Right forelimb (tissue), 1 donor: ENCODE data around the gene IRX3.

Source experiments
- DNase-seq: peaks from one replicate; pipeline ENCODE4 v3.0.0-alpha.2; 2018

Gene IRX3

DNA sequence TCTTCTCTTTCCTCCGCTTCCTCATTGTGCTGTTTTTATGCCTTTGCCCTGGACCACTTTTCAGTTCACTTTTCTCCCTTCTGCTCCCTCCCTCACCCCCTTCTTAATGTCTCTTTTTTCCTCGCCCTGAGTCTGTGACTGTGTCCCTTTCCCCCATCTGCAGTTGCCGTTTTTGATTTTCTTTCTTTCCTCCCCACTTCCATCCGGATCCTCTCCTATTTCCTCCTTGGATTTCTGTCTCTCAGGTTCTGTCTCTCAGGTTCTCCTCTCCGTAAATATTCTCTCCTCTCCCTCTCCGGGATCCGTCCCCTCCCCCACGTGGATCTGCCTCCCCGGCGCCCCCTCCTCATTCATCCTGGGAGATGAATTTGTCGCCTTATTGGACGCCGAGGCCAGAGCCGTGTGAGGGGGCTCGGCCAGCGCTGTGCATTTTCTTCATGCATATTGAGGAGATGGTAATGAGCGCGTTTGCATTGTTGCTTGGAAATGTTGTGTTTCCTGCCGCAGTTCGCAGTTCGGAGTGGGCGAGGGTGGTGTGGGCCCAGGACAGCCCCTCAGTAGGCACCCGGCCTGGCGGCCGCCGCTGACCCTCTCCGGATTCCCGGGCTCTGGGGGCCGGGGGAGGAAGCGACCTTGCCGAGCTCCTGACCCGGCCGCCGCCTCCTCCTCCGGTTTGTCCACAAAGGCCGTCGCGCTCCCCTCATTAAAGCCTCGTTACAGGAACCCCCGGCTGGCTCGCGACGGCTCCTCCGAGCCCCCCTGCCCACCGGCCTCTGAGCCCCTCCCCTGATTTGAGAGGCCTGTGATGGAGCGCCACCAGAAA, 4.5 kb upstream of the IRX3 start:
- no peak for DNase-seq

DNA sequence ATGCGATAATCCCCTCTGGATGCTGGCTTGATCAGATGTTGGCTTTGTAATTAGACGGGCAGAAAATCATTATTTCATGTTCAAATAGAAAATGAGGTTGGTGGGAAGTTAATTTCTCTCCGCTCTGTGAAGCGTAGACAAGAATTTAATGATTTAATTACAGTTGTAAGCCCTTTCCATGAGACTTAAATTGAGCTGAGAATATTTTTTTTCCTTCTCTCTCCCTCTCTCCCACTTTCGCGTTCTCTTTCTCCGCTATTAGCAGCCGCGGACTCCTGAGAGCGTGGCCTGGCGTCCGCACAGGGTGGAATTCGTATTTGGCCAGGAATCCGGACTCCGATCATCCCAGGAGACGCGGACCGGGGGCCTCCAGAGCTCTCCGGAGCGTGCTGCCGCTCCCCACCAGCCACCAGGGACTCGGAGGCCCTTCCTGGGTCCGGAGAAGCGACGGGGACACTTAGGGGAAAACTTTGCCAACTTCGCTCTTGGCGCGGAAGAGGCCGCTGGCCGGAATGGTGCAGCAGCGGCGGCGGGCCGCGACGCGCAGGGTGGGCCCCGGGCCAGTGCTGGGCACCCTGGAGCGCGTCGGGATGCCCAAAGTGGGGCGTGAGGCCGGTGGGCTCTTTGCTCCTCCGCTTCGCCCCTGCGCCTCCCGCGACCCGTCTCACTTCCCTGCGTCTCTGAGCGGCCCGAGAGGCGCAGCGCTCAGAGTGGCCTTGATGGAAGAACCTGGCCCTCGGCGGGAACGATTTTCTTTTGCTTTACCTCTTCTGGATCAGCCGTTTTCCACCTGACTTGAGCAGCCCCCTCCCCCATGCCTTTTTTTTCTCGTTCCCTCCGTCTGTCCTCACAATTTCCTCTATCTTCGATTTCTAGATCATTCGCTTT, 3.6 kb upstream of the IRX3 start:
- DNase-seq = peak; percentile 50

DNA sequence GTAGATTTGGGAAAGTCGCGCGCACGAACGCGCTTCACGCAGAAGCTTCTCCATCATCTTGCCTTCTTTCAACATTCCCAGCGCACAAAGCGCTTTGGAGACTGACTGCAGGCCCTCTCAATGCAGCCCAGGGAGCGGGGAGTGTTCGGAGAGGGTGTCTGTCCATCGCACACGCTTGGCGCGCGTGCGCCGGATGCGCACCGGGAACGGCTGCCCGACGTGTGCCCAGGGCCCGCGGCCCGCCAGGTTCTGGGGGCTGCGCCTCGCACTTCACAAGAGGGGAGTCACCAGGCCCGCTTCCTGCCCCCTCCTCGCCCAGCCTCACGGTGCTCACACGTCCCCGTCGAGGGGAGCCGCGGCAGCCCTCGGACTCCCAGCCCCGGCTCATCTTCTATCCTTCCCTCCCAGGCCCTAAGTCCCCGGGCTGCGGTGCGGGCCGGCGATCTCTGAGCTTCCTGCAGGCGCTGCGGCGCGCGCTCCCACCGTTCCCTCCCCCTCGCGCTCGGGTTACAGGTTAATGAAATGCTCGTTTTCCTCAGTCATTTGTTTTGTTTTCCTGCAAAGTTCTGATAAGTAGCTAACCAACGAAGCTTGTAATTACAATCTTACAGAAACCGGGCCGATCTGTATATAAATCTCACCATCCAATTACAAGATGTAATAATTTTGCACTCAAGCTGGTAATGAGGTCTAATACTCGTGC, 2.8 kb upstream of the IRX3 start:
- no peak for DNase-seq

DNA sequence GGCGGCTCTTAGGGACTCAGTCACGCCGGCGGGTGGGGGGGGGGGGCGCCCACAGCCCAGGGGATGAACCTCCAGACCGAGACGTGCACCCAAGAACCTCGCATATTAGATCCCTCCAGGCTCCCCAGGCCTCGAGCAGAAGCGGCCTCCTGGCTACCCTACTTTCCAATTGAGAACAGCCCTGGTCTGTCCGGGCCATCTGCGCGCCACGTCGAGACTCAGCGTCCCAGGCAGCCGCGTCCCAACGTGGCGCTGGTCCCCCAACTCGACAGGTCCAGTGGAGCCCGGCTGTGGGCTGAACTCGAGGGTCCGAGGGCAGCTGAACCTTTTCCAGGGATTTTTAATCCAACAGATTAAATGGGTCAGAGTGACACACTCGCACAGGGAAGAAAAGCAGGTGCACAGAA, 2.3 kb upstream of the IRX3 start:
- no peak for DNase-seq

DNA sequence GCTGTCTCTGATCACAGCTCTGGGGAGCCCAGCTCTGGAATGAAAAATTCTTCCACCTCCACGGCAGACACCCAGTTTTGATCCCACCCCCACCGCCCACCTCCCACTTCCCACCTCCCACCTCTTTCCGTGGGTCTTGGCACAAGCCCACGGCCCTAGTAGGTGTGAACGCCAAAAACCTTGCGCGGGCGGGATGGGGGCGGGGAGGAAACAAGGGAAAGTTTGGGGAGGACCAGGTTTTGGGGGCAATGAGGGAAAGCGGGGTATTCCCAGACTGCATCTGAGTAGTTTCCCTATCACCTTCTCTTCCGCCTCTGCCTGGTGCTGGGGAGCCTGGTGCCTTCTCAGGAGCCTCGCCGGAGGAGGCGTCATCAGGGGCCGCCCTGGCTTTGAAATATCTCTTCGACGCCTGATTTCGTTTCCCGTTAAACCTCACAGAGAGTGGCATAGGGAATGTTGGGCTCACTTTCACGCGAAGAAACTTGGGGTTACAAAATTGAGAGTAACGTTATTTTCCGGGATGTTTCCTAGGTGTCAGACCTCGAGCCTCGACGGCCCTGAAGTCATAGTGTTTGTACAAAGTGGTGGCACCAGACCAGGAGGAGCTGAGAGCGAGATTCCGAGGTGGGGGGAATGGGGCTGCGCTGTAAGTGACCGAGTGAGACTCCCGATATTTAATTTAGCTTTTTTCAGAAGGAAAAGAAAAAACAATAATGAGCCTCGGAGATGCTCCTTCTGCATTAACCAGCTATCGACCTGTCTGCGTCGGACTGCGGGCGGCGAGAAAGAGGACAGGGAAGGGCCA, 1.6 kb upstream of the IRX3 start:
- DNase-seq = no peak

DNA sequence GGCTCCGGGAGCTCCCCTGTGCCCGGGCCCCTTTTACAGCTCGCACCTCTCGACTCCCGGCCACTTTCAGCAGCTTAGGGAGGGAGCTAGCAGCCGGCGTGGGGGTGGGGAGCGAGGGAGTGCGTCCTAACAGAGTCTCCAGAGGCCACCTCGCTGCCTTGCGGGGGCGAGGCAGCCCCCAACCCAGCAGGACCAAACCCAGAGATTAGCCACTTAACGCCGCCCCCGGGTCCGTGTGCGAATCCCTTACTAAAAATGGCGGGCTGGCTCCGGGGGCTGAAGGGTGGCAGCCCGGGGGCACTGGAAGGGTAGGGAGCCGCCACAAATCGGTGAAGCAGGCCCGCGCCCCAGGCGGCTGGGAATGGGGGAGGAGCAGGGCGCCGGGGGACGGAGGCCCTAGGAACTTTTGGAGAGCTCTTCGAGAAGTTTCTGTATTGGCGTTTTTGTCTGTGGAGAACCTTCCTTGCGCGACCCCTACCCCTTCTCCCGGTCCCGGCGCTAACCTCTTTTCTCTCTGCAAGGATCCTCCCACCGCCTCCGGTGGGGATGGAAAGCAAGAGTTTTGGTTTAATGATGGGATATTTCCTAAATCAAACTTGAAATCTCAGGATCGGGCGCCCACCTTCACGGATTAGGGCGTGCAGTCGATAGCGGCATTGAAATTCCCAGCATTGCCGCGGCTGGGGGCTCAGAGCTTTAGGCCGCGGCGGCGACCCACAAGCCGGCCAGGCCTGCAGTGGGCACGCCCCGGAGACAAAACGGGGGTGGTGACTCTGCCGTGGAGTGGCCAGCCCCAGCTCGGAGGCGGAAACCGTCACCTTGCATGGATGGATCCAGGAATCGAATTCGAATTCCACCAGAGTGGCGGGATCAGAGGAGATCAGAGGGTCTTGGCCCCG, 793 bp upstream of the IRX3 start:
- peak; percentile 44 for DNase-seq

DNA sequence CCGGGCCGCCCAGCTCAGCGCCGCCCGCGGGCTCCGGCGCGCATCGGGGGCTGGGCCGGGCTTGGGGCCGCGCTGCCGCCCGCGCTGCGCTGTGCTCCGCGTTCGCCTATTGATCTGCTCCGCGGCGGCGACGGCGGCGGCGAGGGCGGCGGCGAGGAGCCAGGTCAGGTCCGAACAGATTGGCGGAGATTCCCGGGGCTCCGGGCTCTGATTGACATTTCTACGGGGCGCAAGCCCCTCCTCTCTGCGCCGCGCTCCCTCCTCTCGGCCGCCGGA, 559 bp downstream of the IRX3 start:
- peak; percentile 76 for DNase-seq

DNA sequence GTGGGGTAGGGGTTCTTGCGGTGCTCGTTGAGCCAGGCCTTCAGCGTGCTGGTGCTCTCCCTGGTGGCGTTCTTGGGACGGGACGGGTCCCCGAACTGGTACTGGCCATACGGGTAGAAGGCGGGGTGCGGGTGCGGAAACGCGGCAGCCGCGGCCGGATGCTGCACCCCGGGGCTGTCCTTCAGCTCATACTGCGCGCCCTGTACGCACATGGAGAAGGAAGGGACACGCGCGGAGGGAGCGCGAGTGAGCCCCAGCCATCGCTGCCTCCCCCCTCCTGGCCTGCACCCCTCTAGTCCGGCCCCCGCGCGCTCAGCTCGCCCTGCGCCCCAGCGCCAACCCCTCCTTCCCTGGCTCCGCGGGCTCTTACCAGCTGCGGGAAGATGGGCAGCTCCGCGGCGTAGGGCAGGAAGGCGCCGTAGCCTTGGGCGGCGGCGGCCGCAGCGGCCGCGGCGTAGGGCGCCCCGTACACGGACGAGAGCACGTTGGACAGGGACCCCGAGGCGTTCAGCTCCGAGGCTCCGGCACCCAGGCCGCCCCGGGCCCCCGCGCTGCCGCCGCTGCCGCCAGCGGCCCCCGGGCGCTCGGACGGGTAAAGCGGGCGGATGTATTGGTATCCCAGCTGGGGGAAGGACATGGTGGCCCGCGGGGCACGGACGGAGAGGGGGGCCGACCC, 1.0 kb downstream of the IRX3 start:
- DNase-seq = peak; percentile 57

DNA sequence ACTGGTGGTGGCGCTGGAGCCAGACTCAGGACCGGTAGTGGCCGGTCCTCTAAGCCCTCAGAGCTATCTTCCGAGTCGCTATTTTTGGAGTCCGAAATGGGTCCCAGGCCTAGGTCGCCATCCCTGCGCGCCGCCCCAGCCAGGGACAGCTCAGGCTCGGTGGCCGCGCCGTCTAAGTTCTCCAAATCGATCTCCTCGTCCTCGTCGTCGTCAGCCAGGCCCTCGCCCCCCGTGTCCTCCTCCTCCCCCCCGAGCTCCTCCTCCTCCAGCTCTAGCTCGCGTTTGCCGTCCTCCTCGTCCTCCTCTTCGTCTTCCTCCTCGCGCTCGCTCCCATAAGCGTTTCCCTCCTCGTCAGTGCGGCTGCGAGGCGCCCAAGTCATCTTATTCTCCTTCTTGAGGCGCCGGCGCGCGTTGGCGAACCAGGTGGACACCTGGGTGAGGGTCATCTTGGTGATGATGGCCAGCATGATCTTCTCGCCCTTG, 1.6 kb downstream of the IRX3 start:
- DNase-seq = no peak

DNA sequence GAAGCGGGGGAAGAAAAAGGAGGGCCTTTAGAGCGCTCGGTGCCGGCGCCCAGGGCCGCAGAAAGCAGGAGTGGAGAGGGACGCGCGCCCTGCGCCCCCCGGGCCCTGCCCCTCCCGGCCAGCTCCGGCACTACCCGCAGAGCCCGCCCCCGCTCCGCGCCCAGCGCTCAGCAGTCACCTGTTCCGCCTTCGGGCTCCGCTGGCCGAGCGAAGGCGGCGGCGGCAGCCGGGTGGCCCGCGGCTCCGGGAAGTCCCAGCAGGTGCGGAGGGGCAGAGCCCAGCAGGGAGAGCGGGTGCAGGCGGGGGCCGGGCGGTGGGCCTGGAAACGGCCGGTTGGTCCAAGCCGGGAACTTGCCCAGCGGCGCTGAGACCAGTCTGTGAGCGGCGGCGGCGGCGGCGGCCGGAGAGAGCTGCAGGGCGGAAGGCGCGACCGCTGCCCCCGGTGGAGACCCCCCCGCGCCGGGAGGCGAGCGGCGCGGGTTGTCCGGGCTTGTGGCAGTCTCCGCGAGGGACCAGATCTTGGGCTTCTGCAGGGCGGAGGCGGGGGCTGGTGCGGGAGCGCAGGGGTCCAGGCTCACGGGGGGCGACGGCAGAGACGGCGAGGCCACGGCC, 2.2 kb downstream of the IRX3 start:
- peak; percentile 61 for DNase-seq

DNA sequence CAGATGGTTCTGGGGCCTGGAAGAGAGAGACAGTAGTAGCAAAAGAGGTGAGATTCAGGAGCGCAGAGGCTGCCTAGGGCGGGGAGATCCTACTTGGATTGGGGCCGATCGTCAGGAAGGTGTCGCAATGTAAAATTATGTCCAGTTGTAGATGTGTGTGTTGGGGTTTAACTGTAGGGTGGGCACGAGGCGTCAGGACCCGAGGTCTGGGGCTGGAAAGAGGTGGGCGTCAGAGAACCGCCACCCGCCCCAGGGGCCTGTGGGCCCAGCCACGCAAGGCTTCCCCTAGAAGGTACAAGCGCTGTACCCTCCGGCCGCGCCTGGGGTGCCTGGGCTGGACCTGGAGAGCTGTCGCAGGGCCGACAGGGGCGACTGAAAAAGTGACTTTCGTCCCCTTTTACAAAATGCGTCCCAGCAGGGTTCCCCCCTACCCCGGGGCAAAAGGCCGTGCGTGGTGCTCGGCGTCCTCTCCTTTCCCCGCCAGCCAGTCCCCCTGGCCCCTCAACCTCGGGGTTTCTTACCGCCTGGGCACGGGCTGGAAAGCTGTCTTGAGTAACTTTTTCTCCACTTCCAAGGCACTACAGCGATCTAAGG, 2.8 kb downstream of the IRX3 start:
- no peak for DNase-seq

DNA sequence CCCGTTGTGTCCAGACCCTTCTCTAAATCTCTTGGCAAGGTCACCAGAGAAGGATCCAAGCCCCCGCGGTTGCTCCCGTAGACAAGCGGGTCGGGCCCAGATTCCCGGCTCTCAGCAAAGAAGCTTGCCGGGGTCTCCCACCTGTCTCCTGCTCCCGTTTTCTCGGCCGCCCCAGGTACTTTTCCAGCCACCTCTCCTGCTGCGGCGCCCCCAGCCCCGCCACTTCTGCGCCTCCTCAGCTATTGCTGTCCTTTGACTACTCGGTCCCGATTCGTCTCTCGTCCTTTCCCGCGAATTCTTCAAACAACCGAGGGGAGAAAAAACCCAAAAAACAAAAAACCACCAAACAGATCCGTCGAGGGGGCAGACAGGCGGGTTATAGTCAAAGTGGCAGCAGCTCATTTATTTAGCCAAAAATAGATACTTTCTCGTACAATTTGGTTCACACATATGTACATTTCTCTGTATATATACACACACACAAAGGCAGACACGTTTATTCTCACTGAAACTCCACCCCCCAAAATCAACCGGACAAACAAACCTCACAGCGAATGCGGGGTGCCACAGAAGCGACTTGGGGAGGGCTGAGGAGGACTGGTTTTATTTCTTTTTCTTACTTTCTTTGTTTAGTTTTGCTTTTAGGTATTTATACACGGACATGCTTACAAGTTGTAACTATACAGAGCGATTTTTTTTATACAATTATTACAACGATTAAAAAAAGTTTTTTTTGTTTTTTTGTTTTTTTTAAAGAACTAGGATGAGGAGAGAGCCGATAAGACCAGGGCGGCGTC, 3.5 kb downstream of the IRX3 start:
- no peak for DNase-seq

DNA sequence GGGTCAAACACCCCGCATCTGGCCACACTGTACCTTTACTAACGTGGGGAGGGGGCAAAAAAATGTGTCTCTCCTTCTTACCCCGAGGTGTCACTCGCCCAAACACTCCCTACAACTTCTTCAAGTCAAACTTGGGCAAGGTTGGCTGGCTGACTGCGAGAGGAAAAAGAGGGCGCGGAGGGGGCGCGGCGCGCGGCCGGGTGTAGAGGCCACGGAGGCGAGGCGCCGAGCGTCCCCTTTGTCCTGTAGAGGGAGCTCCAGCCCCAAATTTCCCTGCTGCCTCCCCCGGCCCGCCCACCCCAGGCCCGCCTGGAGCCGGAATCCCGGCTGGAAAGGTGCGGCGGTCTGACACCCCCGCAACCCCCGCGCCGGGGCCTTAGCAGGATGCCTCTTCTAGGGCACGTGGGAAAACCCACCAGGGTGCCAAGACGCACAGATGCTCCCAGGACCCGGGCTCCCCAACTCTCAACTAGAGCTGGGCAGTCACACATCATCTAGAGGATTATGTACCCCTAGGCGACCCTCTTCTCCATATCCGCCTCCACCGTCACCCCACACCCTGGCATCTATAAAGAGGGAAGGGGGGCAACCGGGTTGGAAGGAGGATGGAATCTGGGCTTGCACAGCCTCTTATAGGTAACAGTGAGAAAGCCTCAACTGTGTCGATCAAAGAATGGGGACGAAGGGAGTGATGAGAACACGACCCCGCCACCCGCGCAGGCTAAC, 4.2 kb downstream of the IRX3 start:
- DNase-seq = peak; percentile 81

DNA sequence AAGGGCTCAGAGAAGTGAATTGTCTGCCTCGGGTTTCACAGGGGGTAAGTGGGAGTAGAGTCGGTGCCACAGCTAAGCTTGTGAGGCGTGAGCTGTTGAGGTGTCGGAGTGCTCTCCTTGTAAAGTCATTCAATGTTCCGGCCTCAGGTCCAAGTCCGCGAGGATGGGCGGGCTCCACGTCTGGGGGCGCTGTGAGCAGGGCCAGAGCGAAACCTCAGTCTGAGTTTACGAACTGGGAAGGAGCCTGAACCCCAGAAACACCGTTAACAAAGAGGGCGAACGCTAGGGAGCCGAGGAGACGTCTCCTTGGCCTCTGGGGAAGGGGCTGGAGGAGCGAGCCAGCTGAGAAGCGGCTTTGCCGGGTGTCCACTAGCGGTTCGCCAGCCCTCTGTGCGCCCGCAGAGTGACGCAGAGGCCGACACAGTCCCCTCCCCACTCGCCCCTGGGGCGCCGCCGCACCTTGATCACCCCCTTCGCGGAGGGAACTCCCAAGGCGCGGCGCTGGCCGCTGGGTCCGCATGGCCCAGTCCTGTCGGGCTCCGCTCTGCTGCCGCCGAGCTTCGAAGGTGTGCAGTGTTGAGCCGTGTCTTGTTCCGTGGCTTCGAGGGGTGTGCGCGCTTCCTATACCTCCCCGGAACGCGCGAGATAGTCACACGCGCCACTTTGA, 4.9 kb downstream of the IRX3 start:
- DNase-seq = no peak

DNA sequence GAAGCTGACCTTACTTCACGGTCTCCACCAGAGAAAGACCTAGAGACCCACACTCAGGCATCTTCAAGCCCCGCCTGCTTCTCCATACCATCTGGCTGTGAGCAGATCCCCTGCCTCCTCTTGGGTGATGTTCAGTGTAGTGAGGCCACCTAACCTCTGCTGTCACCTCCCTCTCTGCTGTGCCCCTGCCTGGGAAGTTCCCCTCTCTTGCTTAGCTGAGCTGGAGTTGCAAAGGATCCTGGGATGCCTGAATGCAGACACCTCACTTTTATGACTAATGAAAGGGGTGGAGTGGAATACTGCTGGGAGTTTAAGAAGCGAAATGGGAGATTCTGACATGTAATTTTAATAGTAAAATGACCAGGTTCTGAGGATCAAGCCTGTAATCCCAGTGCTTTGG, 5.8 kb downstream of the IRX3 start:
- no peak for DNase-seq

DNA sequence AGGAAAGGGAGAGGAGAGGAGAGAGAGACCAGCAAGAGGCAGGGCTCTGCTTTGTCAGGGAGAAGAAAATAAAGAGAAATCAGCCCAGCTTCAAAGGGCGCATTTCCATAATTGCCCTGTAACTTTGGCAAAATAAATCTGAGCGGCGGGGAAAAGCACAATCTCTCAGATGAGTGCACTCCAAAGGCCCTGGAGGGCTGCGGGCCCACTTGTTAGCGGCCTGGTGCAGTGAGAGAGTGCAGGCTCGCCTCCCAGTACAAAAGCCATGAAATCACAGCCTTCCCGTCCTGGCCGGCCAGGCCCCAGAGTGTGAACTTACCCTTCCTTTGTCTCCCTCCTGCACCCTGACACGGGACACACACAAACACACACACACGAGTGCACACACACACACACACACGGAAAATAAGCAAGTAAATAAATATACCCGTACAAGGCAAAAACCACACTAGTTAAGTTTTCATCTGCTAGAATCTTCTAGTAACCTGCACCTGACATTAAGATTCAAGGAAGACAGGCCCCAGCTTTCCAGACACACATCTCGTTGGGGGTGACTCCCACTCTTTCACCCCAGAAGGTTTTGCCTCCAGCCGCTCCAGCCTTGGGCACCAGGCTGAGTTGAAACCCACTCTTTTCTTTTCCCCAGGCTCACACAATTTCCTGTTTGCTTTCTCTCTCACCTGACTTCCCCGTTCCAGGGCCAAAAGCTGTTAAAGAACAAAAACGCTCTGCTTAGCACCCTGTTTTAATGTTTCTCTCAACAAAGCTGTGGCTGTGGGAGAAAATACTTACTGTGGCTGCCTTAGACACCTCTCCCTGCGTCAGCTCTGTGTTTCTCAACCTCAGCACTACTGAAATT, 8.5 kb downstream of the IRX3 start:
- no peak for DNase-seq

DNA sequence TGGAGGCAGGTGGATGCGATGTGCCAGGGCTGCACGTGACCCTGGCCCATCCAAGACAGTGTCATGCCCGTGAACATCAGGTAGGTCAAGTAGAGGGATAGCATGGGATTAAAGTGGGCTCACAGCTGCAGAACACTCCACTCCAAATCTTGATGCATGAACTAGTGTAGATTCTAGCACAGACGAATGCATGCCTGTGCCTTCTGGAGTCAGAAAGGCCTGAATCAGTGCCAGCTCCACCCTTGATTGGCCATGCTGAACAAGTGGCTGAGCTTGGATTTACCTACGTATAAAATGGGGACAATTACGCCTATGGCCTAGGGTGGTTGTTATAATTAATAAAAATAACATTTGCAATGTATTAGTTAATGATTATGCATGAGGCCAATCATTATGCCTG, 10.6 kb downstream of the IRX3 start:
- no peak for DNase-seq
